ENCODE results near the gene ACCSL. TPM values are rescaled to one million over a fixed set of nuclear protein-coding genes. Genes with fewer than 3 reads are reported as not detected.

ACCSL gene
- polyA plus RNA-seq, 1 of the 3 experiments (the other 2 are of a cell fraction), result not detected

DNA sequence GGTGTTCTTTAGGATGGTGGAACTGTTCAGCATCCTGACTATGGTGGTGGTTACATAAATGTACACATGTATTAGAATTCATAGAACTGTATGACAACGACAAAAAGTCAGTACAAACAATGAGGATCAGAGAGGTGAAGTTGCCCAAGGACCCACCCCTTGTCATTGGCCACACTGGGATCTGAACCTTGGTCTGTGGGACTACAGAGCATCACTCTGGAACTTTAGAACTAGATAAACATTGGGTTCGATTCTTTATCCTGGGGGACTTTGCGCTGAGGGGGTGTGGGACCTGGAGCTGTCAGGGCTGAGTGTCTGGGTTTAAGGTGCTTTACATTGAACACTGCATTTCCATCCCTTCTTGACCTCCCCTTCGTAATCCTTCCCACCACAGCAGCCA lies 34.9 kb downstream of the ACCSL start (continued):
- TF ChIP-seq IRF3 (IDR thresholded peaks at IDR 0.05; ENCODE audit: low read depth, low read length) (no peak), POLR2AphosphoS5 (IDR thresholded peaks at IDR 0.05; ENCODE audit: low read depth, low read length) (no peak), MAX (IDR thresholded peaks at IDR 0.05; ENCODE audit: low read depth) (no peak)
- TF ChIP-seq, protein P1, sequence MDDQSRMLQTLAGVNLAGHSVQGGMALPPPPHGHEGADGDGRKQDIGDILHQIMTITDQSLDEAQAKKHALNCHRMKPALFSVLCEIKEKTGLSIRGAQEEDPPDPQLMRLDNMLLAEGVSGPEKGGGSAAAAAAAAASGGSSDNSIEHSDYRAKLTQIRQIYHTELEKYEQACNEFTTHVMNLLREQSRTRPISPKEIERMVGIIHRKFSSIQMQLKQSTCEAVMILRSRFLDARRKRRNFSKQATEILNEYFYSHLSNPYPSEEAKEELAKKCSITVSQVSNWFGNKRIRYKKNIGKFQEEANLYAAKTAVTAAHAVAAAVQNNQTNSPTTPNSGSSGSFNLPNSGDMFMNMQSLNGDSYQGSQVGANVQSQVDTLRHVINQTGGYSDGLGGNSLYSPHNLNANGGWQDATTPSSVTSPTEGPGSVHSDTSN (IDR thresholded peaks at IDR 0.05), result no peak
- TF ChIP-seq, protein P2, sequence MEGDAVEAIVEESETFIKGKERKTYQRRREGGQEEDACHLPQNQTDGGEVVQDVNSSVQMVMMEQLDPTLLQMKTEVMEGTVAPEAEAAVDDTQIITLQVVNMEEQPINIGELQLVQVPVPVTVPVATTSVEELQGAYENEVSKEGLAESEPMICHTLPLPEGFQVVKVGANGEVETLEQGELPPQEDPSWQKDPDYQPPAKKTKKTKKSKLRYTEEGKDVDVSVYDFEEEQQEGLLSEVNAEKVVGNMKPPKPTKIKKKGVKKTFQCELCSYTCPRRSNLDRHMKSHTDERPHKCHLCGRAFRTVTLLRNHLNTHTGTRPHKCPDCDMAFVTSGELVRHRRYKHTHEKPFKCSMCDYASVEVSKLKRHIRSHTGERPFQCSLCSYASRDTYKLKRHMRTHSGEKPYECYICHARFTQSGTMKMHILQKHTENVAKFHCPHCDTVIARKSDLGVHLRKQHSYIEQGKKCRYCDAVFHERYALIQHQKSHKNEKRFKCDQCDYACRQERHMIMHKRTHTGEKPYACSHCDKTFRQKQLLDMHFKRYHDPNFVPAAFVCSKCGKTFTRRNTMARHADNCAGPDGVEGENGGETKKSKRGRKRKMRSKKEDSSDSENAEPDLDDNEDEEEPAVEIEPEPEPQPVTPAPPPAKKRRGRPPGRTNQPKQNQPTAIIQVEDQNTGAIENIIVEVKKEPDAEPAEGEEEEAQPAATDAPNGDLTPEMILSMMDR (IDR thresholded peaks at IDR 0.05), result no peak

GRCh38 chr11:44083433-44083832 lies 35.7 kb downstream of the ACCSL start:
- Histone ChIP-seq H3K9me3 (no peaks in the 10 kb centered on the region), H3K9ac (no peak overlapping the region), H3K4me3 (ENCODE audit: low read depth in 2 of 2, low read length in 1 of 2) (no peak overlapping the region), H3K4me2 (no peak overlapping the region), H3K79me2 (ENCODE audit: insufficient read depth) (no peaks in the 10 kb centered on the region), H3K9me2 (no peaks in the 10 kb centered on the region), H3K4me1 (ENCODE audit: control insufficient read depth in 1 of 2, insufficient read depth in 2 of 2, low read depth in 1 of 2, low read length in 1 of 2) (no peaks in the 10 kb centered on the region), H3F3A (replicated peaks; ENCODE audit: insufficient read depth) (no peaks in the 10 kb centered on the region), H4K20me1 (ENCODE audit: insufficient read depth) (no peaks in the 10 kb centered on the region), H3K27me3 (ENCODE audit: insufficient read depth) (no peaks in the 10 kb centered on the region), H2AFZ (ENCODE audit: low read depth) (no peak overlapping the region), H3K36me3 (replicated peaks in 1 of 2; ENCODE audit: control insufficient read depth in 1 of 2, insufficient read depth in 2 of 2, low read length in 1 of 2) (no peaks in the 10 kb centered on the region), H3K27ac (ENCODE audit: low read depth in 2 of 2, low read length in 1 of 2) (no peak overlapping the region)
- no peak for DNase-seq
- TF ChIP-seq FOXM1 (IDR thresholded peaks at IDR 0.05; ENCODE audit: low read depth) (no peak), GABPA (IDR thresholded peaks at IDR 0.05; ENCODE audit: low read depth) (no peak), MXI1 (IDR thresholded peaks at IDR 0.05; ENCODE audit: low read depth, low read length) (no peak), TCF12 (IDR thresholded peaks at IDR 0.05) (no peak)
- CTCF ChIA-PET, result interaction anchor here (3.2 to 3.8 kb wide), 2 partner anchors 11 kb away, joined by 22 to 27 read pairs; partner anchors contain the start of gene EXT2
- POLR2A ChIA-PET, result no interaction called here
- WGBS (ENCODE audit: low lambda C conversion rate), result 73% methylated on average over 5 of the region's 10 CpGs

- CTCF ChIA-PET, result interaction anchor here (3.8 kb wide), 1 partner anchor 11 kb away, joined by 22 read pairs; the partner anchor contains the start of gene EXT2
- no peak for TF ChIP-seq GATA2 (CRISPR knock-in tag; IDR thresholded peaks at IDR 0.05)
- TF ChIP-seq TAF1 (IDR thresholded peaks at IDR 0.05; ENCODE audit: borderline replicate concordance, low read depth, low read length), result no peak
- TF ChIP-seq, protein P3, sequence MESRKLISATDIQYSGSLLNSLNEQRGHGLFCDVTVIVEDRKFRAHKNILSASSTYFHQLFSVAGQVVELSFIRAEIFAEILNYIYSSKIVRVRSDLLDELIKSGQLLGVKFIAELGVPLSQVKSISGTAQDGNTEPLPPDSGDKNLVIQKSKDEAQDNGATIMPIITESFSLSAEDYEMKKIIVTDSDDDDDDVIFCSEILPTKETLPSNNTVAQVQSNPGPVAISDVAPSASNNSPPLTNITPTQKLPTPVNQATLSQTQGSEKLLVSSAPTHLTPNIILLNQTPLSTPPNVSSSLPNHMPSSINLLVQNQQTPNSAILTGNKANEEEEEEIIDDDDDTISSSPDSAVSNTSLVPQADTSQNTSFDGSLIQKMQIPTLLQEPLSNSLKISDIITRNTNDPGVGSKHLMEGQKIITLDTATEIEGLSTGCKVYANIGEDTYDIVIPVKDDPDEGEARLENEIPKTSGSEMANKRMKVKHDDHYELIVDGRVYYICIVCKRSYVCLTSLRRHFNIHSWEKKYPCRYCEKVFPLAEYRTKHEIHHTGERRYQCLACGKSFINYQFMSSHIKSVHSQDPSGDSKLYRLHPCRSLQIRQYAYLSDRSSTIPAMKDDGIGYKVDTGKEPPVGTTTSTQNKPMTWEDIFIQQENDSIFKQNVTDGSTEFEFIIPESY (IDR thresholded peaks at IDR 0.05; ENCODE audit: borderline replicate concordance, low read depth), result no peak
- no peak for TF ChIP-seq NFIC (IDR thresholded peaks at IDR 0.05; ENCODE audit: borderline replicate concordance)
- no peak for TF ChIP-seq RAD21 (IDR thresholded peaks at IDR 0.05; ENCODE audit: low read length)
- TF ChIP-seq, protein P4, sequence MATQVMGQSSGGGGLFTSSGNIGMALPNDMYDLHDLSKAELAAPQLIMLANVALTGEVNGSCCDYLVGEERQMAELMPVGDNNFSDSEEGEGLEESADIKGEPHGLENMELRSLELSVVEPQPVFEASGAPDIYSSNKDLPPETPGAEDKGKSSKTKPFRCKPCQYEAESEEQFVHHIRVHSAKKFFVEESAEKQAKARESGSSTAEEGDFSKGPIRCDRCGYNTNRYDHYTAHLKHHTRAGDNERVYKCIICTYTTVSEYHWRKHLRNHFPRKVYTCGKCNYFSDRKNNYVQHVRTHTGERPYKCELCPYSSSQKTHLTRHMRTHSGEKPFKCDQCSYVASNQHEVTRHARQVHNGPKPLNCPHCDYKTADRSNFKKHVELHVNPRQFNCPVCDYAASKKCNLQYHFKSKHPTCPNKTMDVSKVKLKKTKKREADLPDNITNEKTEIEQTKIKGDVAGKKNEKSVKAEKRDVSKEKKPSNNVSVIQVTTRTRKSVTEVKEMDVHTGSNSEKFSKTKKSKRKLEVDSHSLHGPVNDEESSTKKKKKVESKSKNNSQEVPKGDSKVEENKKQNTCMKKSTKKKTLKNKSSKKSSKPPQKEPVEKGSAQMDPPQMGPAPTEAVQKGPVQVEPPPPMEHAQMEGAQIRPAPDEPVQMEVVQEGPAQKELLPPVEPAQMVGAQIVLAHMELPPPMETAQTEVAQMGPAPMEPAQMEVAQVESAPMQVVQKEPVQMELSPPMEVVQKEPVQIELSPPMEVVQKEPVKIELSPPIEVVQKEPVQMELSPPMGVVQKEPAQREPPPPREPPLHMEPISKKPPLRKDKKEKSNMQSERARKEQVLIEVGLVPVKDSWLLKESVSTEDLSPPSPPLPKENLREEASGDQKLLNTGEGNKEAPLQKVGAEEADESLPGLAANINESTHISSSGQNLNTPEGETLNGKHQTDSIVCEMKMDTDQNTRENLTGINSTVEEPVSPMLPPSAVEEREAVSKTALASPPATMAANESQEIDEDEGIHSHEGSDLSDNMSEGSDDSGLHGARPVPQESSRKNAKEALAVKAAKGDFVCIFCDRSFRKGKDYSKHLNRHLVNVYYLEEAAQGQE (IDR thresholded peaks at IDR 0.05; ENCODE audit: low read depth, low read length), result no peak
- TF ChIP-seq SMC3 (IDR thresholded peaks at IDR 0.05; ENCODE audit: low read depth, low read length), result no peak
- no peaks in the 10 kb centered on the region for H3K79me2 ChIP-seq (ENCODE audit: insufficient read depth)
- H3K36me3 ChIP-seq (replicated peaks in 1 of 2; ENCODE audit: control insufficient read depth in 1 of 2, insufficient read depth in 2 of 2, low read length in 1 of 2), result peaks cover 0 to 3% of the 10 kb centered on the region in 2 experiments
- H3F3A ChIP-seq (replicated peaks; ENCODE audit: insufficient read depth), result no peaks in the 10 kb centered on the region
- H3K4me3 ChIP-seq (ENCODE audit: low read depth in 2 of 2, low read length in 1 of 2), result no peak overlapping the region
- no peaks in the 10 kb centered on the region for H3K4me1 ChIP-seq (ENCODE audit: control insufficient read depth in 1 of 2, insufficient read depth in 2 of 2, low read depth in 1 of 2, low read length in 1 of 2)
- H3K4me2 ChIP-seq, result no peak overlapping the region
- H3K9me2 ChIP-seq, result no peaks in the 10 kb centered on the region
- no peak overlapping the region for H3K27ac ChIP-seq (ENCODE audit: low read depth in 2 of 2, low read length in 1 of 2)
- DNase-seq, result no peak
- no peaks in the 10 kb centered on the region for H4K20me1 ChIP-seq (ENCODE audit: insufficient read depth)
- no peaks in the 10 kb centered on the region for H3K9me3 ChIP-seq
- 67% methylated on average over 5 of the region's 5 CpGs for WGBS (ENCODE audit: low lambda C conversion rate)
- H2AFZ ChIP-seq (ENCODE audit: low read depth), result no peak overlapping the region
- H3K9ac ChIP-seq, result no peak overlapping the region
- POLR2A ChIA-PET, result no interaction called here
- H3K27me3 ChIP-seq (ENCODE audit: insufficient read depth), result no peaks in the 10 kb centered on the region
These were observed 36.1 kb downstream of the ACCSL start for GRCh38 chr11:44083906-44084305.
